HCT116 (cell line): Measurements from ENCODE around the gene NPC2.

Experiments
- CTCF ChIP-seq, 3 experiments: fragments of 200-600 bp in 1 of 3; sonication (generic) in 1 of 3; IDR thresholded peaks in 2 of 3; conservative IDR thresholded peaks in 1 of 3; 2 replicates each; pipeline ENCODE4 v1.5.1; 2012 to 2017; ENCODE audit warnings: low read depth in 2 of 3, low read length in 2 of 3, antibody characterized with exemption in 1 of 3, borderline replicate concordance in 1 of 3, control low read depth in 1 of 3, mild to moderate bottlenecking in 1 of 3, mixed read lengths in 1 of 3, mixed run types in 1 of 3, moderate library complexity in 1 of 3; ENCODE audit not compliant: insufficient read depth in 1 of 3
- EZH2 ChIP-seq: fragments of 200-600 bp; sonication (generic); IDR thresholded peaks from 2 replicates; pipeline ENCODE4 v1.6.1; 2017; ENCODE audit warnings: antibody characterized with exemption, mixed run types
- FOSL1 ChIP-seq: IDR thresholded peaks from 2 replicates; pipeline ENCODE4 v1.6.1; 2012; ENCODE audit warnings: low read depth
- JUND ChIP-seq: IDR thresholded peaks from 2 replicates; pipeline ENCODE4 v1.6.1; 2012
- MAX ChIP-seq: IDR thresholded peaks from 2 replicates; pipeline ENCODE4 v1.6.1; 2012
- POLR2A ChIP-seq: IDR thresholded peaks from 2 replicates; pipeline ENCODE4 v1.7.0; 2011; ENCODE audit warnings: borderline replicate concordance; ENCODE audit not compliant: insufficient read depth, insufficient read length; ENCODE audit errors: extremely low read depth
- POLR2AphosphoS5 ChIP-seq: IDR thresholded peaks from 2 replicates; pipeline ENCODE4 v1.6.1; 2011; ENCODE audit warnings: mild to moderate bottlenecking, low read depth, low read length, moderate library complexity
- SP1 ChIP-seq: IDR thresholded peaks from 2 replicates; pipeline ENCODE4 v1.6.1; 2012; ENCODE audit warnings: low read depth
- TCF7L2 ChIP-seq: IDR thresholded peaks from 2 replicates; pipeline ENCODE4 v1.7.0; 2011; ENCODE audit warnings: borderline replicate concordance, inconsistent platforms; ENCODE audit not compliant: insufficient read depth, insufficient read length; ENCODE audit errors: extremely low read depth
- ZNF274 ChIP-seq: fragments of 200-500 bp; sonication (Bioruptor generic); IDR thresholded peaks from 2 replicates; pipeline ENCODE4 v1.6.1; 2014; ENCODE audit warnings: mild to moderate bottlenecking, low read depth, low read length, inconsistent platforms
- TF ChIP-seq, protein P1 (sequence below): IDR thresholded peaks from 2 replicates; pipeline ENCODE4 v1.6.1; 2012
- TF ChIP-seq, protein P2 (sequence below): IDR thresholded peaks from 2 replicates; pipeline ENCODE4 v1.6.1; 2011; ENCODE audit warnings: mild to moderate bottlenecking, low read length, moderate library complexity; ENCODE audit not compliant: insufficient replicate concordance; ENCODE audit errors: extremely low read depth

DNA sequence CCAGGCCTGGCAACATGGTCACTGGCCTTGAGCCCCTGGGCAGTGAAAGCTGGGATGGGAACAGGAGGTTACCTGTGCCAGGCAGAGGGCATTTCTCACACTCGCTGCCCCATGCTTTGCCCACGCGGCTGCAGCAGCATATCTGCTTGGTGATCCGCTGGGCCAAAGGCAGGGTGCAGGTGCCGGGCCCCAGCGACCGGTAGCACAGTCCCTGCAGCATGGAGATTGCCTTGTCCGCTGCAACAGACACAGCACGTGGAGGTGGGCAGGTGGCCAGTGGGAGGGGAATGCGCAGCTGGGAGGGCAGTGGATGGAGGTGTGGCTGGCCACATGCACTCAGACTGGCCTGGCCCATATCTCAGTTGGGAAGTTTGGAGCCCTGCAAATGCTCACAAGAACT is 35.8 kb upstream of the NPC2 start:
- TF ChIP-seq ZNF274, result no peak
- TF ChIP-seq POLR2AphosphoS5, result no peak
- TF ChIP-seq MAX, result no peak
- no peak for TF ChIP-seq CTCF (IDR thresholded peaks at IDR 0.05 in 2 of 3, conservative IDR thresholded peaks at IDR 0.05 in 1 of 3; ENCODE audit: borderline replicate concordance in 1 of 3, insufficient read depth in 1 of 3, low read depth in 2 of 3, low read length in 2 of 3)
- TF ChIP-seq POLR2A, result no peak
- TF ChIP-seq SP1, result no peak
- no peak for TF ChIP-seq TCF7L2
- TF ChIP-seq JUND, result no peak
- TF ChIP-seq, protein P1, sequence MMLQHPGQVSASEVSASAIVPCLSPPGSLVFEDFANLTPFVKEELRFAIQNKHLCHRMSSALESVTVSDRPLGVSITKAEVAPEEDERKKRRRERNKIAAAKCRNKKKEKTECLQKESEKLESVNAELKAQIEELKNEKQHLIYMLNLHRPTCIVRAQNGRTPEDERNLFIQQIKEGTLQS, result no peak
- TF ChIP-seq EZH2, result no peak
- TF ChIP-seq, protein P2, sequence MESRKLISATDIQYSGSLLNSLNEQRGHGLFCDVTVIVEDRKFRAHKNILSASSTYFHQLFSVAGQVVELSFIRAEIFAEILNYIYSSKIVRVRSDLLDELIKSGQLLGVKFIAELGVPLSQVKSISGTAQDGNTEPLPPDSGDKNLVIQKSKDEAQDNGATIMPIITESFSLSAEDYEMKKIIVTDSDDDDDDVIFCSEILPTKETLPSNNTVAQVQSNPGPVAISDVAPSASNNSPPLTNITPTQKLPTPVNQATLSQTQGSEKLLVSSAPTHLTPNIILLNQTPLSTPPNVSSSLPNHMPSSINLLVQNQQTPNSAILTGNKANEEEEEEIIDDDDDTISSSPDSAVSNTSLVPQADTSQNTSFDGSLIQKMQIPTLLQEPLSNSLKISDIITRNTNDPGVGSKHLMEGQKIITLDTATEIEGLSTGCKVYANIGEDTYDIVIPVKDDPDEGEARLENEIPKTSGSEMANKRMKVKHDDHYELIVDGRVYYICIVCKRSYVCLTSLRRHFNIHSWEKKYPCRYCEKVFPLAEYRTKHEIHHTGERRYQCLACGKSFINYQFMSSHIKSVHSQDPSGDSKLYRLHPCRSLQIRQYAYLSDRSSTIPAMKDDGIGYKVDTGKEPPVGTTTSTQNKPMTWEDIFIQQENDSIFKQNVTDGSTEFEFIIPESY, result no peak
- TF ChIP-seq FOSL1, result no peak
